ENCODE data around the gene TET3. TPM values are rescaled to one million over a fixed set of nuclear protein-coding genes. Genes with fewer than 3 reads are reported as not detected.

TET3 gene
- polyA plus RNA-seq, 1 donor (not counting 4 experiments of a cell fraction or from before 2014, with no cell fraction given), result 2.9 TPM

DNA sequence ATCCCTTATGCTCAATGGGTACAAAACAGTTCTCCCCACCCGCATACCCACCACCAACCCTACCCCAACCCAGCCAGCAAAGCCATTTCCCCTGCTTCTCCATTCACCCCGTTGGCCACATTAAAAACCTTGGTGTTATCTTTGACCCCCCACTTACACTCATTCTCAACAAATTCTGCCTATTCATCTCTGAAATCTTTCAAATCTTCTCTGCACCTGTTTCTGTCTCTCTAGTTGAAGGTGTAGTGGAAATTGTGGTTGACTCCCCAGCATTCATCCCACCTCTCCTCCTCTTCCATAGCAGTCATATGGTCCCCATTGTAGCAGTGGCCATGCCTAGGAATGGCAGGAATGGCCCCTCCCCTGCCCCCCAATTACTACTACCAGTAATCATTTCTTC lies 20.5 kb upstream of the TET3 start:
- dilution Hi-C loops (cut with MboI; ENCODE audit: extremely low pct_ligation_motif_present, low sequenced_read_pairs), result no loop called here
- H3K4me2 ChIP-seq (ENCODE audit: control insufficient read depth, extremely low read depth, insufficient read depth, low read depth, low read length), result no peak overlapping the region
- no peaks in the 10 kb centered on the region for H3K9me1 ChIP-seq (ENCODE audit: control insufficient read depth, extremely low read depth, insufficient read depth, low read length)
- H3K4me3 ChIP-seq (ENCODE audit: control insufficient read depth in 2 of 3, extremely low read depth in 1 of 3, insufficient read depth in 2 of 3, low read depth in 1 of 3, low read length in 3 of 3), result no peak overlapping the region
- H3K79me2 ChIP-seq (ENCODE audit: control insufficient read depth, insufficient read depth, low read length), result no peaks in the 10 kb centered on the region
- DNase-seq (ENCODE audit: low read depth, low spot score), result no peak
- H3K27me3 ChIP-seq (ENCODE audit: control insufficient read depth, extremely low read depth, insufficient read depth, low read length), result no peaks in the 10 kb centered on the region
- H3K27ac ChIP-seq (ENCODE audit: control insufficient read depth, insufficient read depth, low read length), result no peak overlapping the region
- H2AFZ ChIP-seq (ENCODE audit: control insufficient read depth, low read length), result no peak overlapping the region
- no peak overlapping the region for H3K9ac ChIP-seq (ENCODE audit: control insufficient read depth, extremely low read depth, insufficient read depth, low read length)
- H4K20me1 ChIP-seq (ENCODE audit: control insufficient read depth, extremely low read depth, insufficient read depth, low read length), result no peaks in the 10 kb centered on the region
- H3K4me1 ChIP-seq (ENCODE audit: control insufficient read depth, extremely low read depth, insufficient read depth, low read length), result no peaks in the 10 kb centered on the region
- no peaks in the 10 kb centered on the region for H3K9me3 ChIP-seq (ENCODE audit: control insufficient read depth, low read depth, low read length)
- FAIRE-seq, result no peak
- TF ChIP-seq EZH2 (IDR thresholded peaks at IDR 0.05; ENCODE audit: low read length) (no peak), CTCF (optimal IDR thresholded peaks at IDR 0.05 in 1 of 3, IDR thresholded peaks at IDR 0.05 in 1 of 3, conservative IDR thresholded peaks at IDR 0.05 in 1 of 3; ENCODE audit: extremely low read depth in 1 of 3, insufficient read depth in 2 of 3, low read length in 3 of 3) (no peak)
- peaks cover 0 to 2% of the 10 kb centered on the region in 2 experiments for H3K36me3 ChIP-seq (ENCODE audit: control insufficient read depth in 2 of 2, extremely low read depth in 1 of 2, insufficient read depth in 2 of 2, low read length in 2 of 2)

DNA sequence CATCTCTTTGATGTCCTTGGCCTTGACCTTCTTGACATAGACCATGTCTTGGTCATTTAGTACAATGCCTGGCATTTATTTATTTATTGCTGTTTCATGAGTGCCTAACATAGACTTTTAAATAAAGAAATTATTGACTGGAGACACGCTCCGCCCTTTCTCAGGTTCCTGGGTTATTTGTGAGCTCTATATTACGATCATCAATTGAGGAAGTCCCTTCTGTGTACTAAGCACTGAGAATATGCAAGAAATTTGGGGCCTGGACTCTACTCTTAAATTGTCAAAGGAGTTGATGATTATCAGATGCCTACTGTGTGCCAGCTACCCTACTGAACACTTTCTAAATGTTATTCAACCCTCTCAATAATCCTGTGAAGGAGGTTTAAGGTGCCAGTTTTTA lies 19.7 kb upstream of the TET3 start:
- DNase-seq (ENCODE audit: low read depth, low spot score), result no peak
- Histone ChIP-seq H4K20me1 (ENCODE audit: control insufficient read depth, extremely low read depth, insufficient read depth, low read length) (no peaks in the 10 kb centered on the region), H3K79me2 (ENCODE audit: control insufficient read depth, insufficient read depth, low read length) (no peaks in the 10 kb centered on the region), H3K4me3 (ENCODE audit: control insufficient read depth in 2 of 3, extremely low read depth in 1 of 3, insufficient read depth in 2 of 3, low read depth in 1 of 3, low read length in 3 of 3) (no peak overlapping the region), H3K27me3 (ENCODE audit: control insufficient read depth, extremely low read depth, insufficient read depth, low read length) (no peaks in the 10 kb centered on the region), H3K36me3 (ENCODE audit: control insufficient read depth in 2 of 2, extremely low read depth in 1 of 2, insufficient read depth in 2 of 2, low read length in 2 of 2) (no peaks in the 10 kb centered on the region), H2AFZ (ENCODE audit: control insufficient read depth, low read length) (no peak overlapping the region), H3K9me1 (ENCODE audit: control insufficient read depth, extremely low read depth, insufficient read depth, low read length) (no peaks in the 10 kb centered on the region), H3K4me2 (ENCODE audit: control insufficient read depth, extremely low read depth, insufficient read depth, low read depth, low read length) (no peak overlapping the region), H3K27ac (ENCODE audit: control insufficient read depth, insufficient read depth, low read length) (no peak overlapping the region), H3K9me3 (ENCODE audit: control insufficient read depth, low read depth, low read length) (no peaks in the 10 kb centered on the region), H3K9ac (ENCODE audit: control insufficient read depth, extremely low read depth, insufficient read depth, low read length) (no peak overlapping the region), H3K4me1 (ENCODE audit: control insufficient read depth, extremely low read depth, insufficient read depth, low read length) (no peaks in the 10 kb centered on the region)
- no peak for TF ChIP-seq EZH2 (IDR thresholded peaks at IDR 0.05; ENCODE audit: low read length)
- no peak for TF ChIP-seq CTCF (optimal IDR thresholded peaks at IDR 0.05 in 1 of 3, IDR thresholded peaks at IDR 0.05 in 1 of 3, conservative IDR thresholded peaks at IDR 0.05 in 1 of 3; ENCODE audit: extremely low read depth in 1 of 3, insufficient read depth in 2 of 3, low read length in 3 of 3)
- dilution Hi-C loops (cut with MboI; ENCODE audit: extremely low pct_ligation_motif_present, low sequenced_read_pairs), result no loop called here
- no peak for FAIRE-seq

Measured in keratinocyte (primary cell).